ENCODE data around the gene OCA2.

The OCA2 gene

GRCh38 chr15:27932600-27932999 is 166.5 kb downstream of the OCA2 start:
- DNase-seq, result no peak

DNA sequence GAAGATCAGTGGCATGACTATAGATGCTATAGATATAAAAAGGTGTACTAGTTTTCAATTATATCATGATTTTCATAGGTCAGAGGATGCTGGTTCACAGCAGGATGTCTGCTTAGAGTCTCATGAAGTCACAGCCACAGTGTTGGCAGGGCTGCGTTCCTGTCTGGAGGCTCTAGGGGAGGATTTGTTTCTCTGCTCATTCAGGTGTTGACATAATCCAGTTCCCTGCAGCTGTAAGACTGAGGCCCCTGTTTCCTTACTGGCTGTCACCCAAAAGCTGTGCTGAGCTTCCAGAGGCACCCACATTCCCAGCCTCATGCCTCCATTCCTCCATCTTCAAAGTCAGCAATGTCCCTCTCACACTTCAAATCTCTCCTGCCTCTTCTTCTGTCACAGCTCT is 170.7 kb downstream of the OCA2 start:
- DNase-seq, result no peak

DNA sequence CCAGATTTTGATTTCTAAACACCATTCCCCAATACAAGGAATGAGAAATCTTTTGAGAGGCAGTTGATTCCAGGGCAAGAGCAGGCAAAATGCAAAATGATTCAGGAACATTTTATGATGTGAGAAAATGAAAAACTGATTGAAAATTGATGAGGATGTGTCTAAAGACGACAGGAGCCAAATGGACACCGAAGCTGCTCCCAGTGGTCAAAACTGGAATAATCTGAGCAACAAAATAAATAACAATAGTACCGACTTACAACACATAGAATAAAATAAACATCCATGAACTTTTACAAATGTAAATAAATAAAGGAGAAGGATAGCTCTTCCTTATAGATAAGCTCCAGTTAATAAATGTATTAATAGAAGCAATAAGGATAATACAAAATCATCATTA is 186.8 kb downstream of the OCA2 start:
- DNase-seq, result no peak

DNA sequence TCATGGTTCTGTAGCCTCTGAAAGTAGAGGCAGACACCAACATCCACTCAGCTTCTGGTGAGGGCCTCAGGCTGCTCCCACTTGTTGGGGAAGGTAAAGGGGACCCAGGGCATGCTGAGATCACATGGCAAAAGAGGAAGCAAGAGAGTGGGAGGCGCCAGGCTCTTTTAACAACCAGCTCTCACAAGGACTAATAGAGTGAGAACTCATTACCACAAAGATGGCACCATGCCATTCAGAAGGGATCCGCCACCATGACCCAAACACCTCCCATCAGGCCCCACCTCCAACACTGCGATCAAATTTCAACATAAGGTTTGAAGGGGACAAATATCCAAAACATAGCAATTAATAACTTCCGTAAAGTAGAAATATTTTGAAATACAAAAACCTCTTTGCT is 192.3 kb downstream of the OCA2 start:
- no peak for DNase-seq

GRCh38 chr15:27903405-27903804 is 195.7 kb downstream of the OCA2 start:
- no peak for DNase-seq

DNA sequence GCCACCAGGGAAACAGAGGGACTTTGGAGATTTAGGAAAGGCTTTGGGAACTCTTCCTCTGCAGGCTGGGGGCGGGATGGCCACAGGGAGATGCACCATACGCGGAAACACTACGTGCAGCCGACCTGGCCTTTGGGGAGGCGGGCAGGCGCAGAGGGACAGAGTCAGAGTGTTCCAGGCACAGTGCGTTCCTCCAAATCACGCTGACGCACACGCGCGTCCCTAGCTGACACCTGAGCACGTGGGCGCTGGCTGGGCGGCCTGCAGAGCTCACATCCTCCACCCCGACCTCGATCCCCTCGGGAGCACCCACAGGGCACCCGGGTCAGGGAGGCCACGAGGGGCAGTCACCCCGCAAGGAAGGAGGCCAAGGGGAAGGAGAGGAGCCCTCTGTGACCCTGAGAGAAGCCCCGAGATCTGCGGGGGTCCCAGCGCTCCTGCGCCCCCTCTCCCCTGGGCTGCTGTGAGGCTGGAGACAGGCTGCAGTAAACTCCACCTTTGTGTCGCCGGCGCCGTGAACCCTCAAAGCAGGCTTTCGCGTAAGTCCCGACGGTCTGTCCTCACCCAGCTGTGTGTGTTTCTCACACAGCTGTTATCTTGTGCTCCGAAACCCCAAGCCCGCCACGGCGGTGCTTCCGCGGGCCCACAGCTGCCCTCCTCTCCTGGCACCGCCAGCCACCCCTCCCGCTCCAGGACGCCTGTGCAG is 196.3 kb downstream of the OCA2 start:
- DNase-seq, result no peak

DNA sequence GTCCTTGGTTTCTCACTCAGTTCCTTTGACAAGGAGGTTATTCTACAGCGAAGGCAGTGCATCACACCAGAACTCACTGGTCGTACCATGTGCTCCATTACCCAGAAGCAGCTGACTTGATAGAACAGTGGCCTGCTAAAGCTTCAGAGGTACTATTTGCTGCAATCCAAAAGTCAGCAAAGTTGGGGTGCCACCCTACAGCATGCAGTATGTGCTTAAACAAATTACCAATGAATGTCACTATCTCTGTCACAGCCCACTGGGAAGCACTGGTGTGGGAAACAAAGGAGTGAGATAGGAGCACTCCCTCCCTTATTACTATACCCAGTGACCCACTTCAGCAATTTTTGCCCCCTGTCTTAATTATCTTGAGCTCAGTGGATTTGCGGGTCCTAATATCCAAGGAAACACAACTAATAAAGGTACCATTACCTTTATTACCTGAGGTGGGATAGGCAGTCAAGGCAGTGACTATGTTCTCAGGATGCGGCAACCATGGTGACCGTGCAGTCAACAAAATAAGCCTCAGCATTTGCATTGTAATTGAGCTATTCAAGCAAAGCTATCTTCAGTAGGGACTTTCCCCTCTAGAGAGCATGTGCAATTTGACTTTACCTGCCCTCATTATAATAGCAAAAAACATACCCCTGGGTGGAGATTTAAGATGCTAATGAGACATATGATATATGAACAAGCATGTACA is 199.4 kb downstream of the OCA2 start:
- DNase-seq, result no peak

- no peak for DNase-seq
These were observed 201.6 kb downstream of the OCA2 start for GRCh38 chr15:27897481-27897880.

GRCh38 chr15:27894645-27895044 is 204.5 kb downstream of the OCA2 start:
- no peak for DNase-seq

GRCh38 chr15:27889258-27889657 is 209.9 kb downstream of the OCA2 start:
- DNase-seq, result no peak

GRCh38 chr15:27885201-27885600 is 213.9 kb downstream of the OCA2 start:
- DNase-seq, result no peak

- no peak for DNase-seq
These were observed 214.4 kb downstream of the OCA2 start for GRCh38 chr15:27884726-27885125.

GRCh38 chr15:27878841-27879240 is 220.3 kb downstream of the OCA2 start:
- no peak for DNase-seq

DNA sequence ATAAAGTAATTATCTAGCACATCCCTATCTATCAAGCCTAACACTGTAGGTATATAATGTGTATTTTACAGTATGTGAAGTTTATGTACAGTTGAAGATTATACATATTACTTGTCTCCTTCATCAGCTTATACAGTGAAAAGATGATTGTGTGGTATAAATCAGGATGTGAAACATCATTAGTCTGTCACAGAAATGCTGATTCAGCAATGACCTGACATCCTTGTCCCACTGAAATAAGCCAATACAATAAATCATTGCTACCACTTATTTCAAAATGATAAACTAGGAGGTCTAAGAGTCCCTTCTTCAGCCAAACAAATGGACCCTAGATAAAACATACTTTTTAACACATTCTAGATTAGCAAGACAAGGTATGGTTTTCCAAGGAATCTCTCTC is 225.3 kb downstream of the OCA2 start:
- DNase-seq, result no peak

DNA sequence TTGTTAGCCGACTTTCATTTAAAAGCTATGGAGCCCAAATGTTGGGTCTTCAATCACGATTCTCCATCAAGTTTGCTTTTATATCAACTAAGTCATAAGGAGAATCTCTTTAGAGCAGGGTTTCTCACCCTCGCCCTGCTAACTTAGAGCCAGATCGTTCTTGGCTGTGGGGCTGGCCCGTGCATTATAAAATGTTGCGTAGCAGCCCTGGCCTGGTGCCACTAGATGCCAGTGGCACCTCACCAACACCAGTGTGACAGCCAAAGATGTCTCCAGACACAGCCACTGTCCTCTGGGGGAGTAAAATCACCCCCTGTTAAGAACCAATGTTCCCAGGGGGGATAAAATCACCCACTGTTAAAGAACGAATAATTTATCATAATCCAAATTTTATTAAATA is 226.1 kb downstream of the OCA2 start:
- DNase-seq, result no peak

DNA sequence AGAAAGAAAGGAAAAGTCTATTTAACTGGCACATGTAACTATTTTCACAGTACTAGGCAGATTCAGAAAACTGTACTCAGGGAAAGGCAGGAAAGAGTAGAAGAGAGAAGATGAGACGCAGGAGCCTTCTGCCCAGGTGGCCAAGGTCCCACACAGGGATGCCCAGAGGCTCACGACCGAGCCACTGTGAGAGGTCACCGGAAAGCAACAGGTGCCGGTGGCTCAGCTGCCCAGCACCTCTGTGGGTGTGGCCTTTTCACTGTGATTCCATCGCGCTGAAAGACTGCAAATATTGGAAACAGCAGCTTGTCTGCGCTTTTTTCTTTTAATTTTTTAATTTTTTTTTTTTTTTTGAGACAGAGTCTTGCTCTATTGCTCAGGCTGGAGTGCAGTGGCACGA is 226.8 kb downstream of the OCA2 start:
- no peak for DNase-seq

- DNase-seq, result no peak
These were observed 227.2 kb downstream of the OCA2 start for GRCh38 chr15:27871902-27872260.

DNA sequence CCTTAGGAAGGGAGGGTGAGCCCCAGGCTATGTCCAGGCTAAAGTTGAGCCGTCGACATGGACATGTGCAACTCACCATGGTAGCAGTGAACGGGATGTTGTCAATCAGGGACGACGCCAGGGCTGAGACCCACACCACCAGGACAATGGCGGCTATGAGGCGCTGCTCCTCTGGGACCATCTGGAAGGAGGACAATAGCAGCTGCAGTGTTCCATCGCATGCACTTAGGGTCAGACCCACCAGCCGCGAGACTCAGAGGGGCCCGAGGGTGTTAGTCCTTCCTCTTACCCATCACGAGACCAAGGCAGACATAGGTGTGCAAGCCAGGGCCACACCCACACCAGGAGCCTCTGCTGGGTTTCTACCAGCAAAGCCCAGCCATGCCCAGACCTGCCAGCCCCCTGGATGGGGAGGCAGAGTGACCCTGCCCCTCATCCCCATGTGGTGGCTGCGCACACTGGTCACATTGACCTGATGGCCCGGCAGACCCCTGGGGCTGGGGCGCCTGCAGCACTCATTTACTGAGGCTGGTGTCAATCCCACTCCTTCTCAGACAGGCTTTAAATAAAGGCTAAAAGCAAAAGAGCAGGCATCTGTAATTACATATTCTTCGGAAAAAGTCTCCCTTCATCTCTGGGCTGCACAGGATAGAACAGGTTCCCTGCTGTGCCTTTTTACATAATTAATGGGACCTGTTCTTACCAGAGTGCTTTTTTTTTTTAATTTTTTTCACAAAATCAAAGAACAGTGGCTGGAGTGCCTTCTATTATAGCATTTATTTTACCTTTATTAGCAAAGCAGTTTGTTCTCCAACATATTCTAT is 227.8 kb downstream of the OCA2 start:
- no peak for DNase-seq

- no peak for DNase-seq
These were observed 228.8 kb downstream of the OCA2 start for GRCh38 chr15:27870320-27870719.

DNA sequence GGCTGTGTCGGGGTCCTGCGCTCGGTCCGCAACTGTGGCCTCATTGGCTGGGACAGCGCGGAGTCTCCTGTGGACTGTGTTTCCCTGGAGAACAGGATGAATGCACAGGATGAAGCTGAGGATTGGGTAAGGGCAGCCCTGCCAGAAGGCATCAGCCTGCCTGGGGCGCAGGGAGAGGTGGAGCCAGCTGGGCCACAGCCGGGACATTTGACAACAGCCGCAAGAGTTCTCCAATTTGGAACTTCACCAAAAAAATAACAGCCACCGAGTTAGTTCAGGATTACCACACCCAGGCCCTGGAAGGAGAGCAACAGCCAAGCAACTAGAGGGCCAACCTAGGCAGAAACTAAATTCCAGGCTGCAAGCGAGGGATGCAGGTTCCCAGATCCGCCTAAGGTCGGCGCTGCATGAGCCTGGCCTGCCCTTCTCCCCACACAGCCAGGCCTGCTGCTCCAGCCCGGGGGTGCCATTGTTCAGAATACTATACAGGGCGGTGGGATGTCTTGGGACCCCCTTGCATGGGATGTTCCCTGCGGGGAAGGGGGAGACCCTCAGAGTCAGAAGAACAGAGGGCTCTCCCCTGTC is 229.3 kb downstream of the OCA2 start:
- no peak for DNase-seq

DNA sequence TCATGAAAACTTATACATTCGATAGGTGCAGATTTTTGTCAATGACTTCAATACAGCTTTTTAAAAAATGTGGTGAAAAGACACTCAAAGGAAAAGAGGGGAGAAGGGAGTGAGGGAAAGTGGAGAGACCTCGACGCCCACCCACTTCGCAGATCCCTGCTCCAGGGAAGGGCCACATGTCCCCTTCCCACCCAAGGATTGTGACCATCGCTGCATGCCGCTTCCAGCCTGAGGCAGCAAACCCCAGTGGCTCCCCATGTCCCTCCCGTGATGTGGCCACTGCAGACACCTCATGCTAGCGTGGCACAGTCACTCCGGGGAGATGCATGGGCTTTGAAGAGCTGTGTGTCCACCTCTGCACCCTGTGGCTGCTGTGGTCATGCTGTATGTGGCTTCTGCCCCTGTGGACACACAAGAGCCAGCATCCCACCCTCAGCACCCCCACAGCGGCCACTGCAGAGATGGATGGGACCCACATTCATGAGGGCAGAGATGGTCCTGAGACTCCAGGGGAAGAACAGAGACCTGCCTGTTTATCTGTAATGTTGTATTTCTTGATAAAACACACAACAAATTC is 230.2 kb downstream of the OCA2 start:
- DNase-seq, result no peak

DNA sequence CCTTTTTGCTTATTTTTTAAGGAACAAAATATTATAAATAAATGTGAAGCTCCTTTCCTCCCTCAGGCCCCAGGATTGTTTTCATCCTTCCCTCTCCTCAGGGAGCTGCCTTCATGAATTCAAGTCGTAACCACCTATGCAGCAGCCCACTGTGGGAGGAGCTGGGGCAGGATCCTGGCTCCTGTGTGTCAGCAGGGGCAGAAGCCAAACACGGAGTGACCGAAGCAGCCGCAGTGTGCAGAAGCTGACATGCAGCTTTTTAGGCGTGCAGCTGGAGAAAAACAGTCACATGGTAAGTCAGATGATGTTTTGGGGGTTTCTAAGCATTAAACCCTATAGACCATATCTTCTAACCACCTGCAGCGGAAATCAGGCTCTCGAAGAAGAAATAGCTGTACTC is 231.3 kb downstream of the OCA2 start:
- DNase-seq, result no peak

- DNase-seq, result no peak
These were observed 232.5 kb downstream of the OCA2 start for GRCh38 chr15:27866505-27867165.

All from AML-193 (cell line).